Measurements from ENCODE around the gene IL1A. TPM values are rescaled to one million over a fixed set of nuclear protein-coding genes. Genes with fewer than 3 reads are reported as not detected.

IL1A gene
- polyA plus RNA-seq, 1 of the 3 experiments (the other 2 are of a cell fraction): not detected

DNA sequence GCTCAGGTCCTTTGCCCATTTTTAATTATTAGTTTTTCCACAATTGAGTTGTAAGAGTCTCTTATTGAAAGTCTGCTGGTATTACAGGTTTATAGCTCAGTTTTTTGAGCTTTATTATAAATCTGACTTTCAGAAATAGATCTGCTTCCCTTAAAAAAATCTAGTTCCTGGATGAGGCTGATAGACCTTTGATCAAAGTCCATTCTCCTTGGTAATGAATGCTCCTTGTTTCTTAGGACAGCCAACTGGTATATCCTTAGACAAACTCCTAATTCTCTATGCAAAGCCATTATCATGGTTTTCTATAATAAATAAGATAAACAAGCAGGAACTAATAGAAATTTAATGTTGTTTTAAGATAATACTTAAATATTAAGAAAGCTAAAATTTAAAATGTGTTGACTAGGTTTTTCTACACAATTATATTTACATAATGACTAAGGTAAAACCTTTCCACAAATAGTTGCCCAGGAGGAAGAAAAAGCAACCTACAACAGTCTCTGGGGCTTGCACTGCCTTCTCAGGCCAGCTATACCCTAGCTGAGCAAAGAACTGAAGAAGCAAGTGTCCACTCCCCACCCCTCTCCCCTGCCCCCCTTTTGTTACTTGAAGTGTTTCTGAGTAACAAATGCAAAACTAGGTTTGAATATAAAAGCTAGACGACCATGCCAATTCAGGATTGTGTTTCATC, 46.6 kb downstream of the IL1A start:
- Histone ChIP-seq H2AFZ (ENCODE audit: low read depth) (no peak overlapping the region), H3K4me2 (no peak overlapping the region), H3K27ac (ENCODE audit: low read depth in 2 of 2, low read length in 1 of 2) (no peak overlapping the region), H4K20me1 (ENCODE audit: insufficient read depth) (no peaks in the 10 kb centered on the region), H3K79me2 (ENCODE audit: insufficient read depth) (no peaks in the 10 kb centered on the region), H3K9me2 (no peaks in the 10 kb centered on the region), H3K9ac (no peak overlapping the region), H3K27me3 (ENCODE audit: insufficient read depth) (no peaks in the 10 kb centered on the region), H3K4me3 (ENCODE audit: low read depth in 2 of 2, low read length in 1 of 2) (no peak overlapping the region), H3F3A (replicated peaks; ENCODE audit: insufficient read depth) (peaks cover 20% of the 10 kb centered on the region), H3K9me3 (no peaks in the 10 kb centered on the region), H3K4me1 (ENCODE audit: control insufficient read depth in 1 of 2, insufficient read depth in 2 of 2, low read depth in 1 of 2, low read length in 1 of 2) (no peaks in the 10 kb centered on the region; a peak in 1 of 4 replicates), H3K36me3 (replicated peaks in 1 of 2; ENCODE audit: control insufficient read depth in 1 of 2, insufficient read depth in 2 of 2, low read length in 1 of 2) (peaks cover 27 to 28% of the 10 kb centered on the region in 2 experiments)
- TF ChIP-seq MEF2A (IDR thresholded peaks at IDR 0.05; ENCODE audit: borderline replicate concordance, low read depth) (no peak), GATA2 (CRISPR knock-in tag; IDR thresholded peaks at IDR 0.05) (no peak), RCOR1 (IDR thresholded peaks at IDR 0.05; ENCODE audit: low read length) (no peak), FOXM1 (IDR thresholded peaks at IDR 0.05; ENCODE audit: low read depth) (no peak), CHD2 (IDR thresholded peaks at IDR 0.05; ENCODE audit: low read length, partially characterized antibody) (no peak)
- TF ChIP-seq, protein P1, sequence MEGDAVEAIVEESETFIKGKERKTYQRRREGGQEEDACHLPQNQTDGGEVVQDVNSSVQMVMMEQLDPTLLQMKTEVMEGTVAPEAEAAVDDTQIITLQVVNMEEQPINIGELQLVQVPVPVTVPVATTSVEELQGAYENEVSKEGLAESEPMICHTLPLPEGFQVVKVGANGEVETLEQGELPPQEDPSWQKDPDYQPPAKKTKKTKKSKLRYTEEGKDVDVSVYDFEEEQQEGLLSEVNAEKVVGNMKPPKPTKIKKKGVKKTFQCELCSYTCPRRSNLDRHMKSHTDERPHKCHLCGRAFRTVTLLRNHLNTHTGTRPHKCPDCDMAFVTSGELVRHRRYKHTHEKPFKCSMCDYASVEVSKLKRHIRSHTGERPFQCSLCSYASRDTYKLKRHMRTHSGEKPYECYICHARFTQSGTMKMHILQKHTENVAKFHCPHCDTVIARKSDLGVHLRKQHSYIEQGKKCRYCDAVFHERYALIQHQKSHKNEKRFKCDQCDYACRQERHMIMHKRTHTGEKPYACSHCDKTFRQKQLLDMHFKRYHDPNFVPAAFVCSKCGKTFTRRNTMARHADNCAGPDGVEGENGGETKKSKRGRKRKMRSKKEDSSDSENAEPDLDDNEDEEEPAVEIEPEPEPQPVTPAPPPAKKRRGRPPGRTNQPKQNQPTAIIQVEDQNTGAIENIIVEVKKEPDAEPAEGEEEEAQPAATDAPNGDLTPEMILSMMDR (IDR thresholded peaks at IDR 0.05): no peak
- TF ChIP-seq, protein P2, sequence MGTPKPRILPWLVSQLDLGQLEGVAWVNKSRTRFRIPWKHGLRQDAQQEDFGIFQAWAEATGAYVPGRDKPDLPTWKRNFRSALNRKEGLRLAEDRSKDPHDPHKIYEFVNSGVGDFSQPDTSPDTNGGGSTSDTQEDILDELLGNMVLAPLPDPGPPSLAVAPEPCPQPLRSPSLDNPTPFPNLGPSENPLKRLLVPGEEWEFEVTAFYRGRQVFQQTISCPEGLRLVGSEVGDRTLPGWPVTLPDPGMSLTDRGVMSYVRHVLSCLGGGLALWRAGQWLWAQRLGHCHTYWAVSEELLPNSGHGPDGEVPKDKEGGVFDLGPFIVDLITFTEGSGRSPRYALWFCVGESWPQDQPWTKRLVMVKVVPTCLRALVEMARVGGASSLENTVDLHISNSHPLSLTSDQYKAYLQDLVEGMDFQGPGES (IDR thresholded peaks at IDR 0.05; ENCODE audit: low read depth, low read length): no peak
- 88% methylated on average over 1 of the region's 1 CpG for WGBS (ENCODE audit: low lambda C conversion rate)
- ChIA-PET CTCF (interaction anchor here (0.8 to 5.4 kb wide), 7 partner anchors 11 to 691 kb away, joined by 3 to 47 read pairs (median 6); no protein-coding TSS in a partner anchor), POLR2A (no interaction called here)
- no peak for DNase-seq

DNA sequence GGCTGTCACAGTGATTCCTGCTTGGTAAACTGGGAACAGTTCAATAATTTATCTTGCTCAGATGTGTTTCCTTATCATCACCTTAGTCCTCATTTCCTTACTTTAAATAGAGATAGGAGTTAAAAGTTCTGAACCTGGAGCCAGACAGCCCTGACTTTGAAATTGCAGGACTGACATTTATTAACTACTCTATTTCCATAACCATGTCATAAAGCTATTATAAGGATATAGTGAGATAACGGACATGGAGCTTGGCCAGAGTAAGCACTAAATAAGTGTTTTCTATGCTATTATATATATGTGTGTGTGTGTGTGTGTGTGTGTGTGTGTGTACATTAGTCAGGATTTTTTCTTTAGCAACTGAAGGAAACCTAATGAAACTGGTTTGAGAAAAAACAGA, 50.4 kb downstream of the IL1A start:
- no peaks in the 10 kb centered on the region for H3K27me3 ChIP-seq (ENCODE audit: insufficient read depth)
- no peak overlapping the region for H3K27ac ChIP-seq (ENCODE audit: low read depth in 2 of 2, low read length in 1 of 2)
- H3F3A ChIP-seq (replicated peaks; ENCODE audit: insufficient read depth): peaks cover 20% of the 10 kb centered on the region
- no peaks in the 10 kb centered on the region for H3K79me2 ChIP-seq (ENCODE audit: insufficient read depth)
- H3K4me1 ChIP-seq (ENCODE audit: control insufficient read depth in 1 of 2, insufficient read depth in 2 of 2, low read depth in 1 of 2, low read length in 1 of 2): no peaks in the 10 kb centered on the region; a peak in 1 of 4 replicates
- POLR2A ChIA-PET: no interaction called here
- H2AFZ ChIP-seq (ENCODE audit: low read depth): no peak overlapping the region
- H3K4me3 ChIP-seq (ENCODE audit: low read depth in 2 of 2, low read length in 1 of 2): no peak overlapping the region
- peaks cover 6 to 8% of the 10 kb centered on the region in 2 experiments for H3K36me3 ChIP-seq (replicated peaks in 1 of 2; ENCODE audit: control insufficient read depth in 1 of 2, insufficient read depth in 2 of 2, low read length in 1 of 2)
- CTCF ChIA-PET: interaction anchor here (0.9 to 3.2 kb wide), 2 partner anchors 16 to 225 kb away, joined by 5 to 16 read pairs; no protein-coding TSS in a partner anchor
- no peak overlapping the region for H3K4me2 ChIP-seq
- TF ChIP-seq RCOR1 (IDR thresholded peaks at IDR 0.05; ENCODE audit: low read length): no peak
- no peak for TF ChIP-seq TEAD4 (IDR thresholded peaks at IDR 0.05; ENCODE audit: borderline replicate concordance, insufficient read depth)
- TF ChIP-seq MEF2A (IDR thresholded peaks at IDR 0.05; ENCODE audit: borderline replicate concordance, low read depth): no peak
- TF ChIP-seq, protein P3, sequence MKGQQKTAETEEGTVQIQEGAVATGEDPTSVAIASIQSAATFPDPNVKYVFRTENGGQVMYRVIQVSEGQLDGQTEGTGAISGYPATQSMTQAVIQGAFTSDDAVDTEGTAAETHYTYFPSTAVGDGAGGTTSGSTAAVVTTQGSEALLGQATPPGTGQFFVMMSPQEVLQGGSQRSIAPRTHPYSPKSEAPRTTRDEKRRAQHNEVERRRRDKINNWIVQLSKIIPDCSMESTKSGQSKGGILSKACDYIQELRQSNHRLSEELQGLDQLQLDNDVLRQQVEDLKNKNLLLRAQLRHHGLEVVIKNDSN (IDR thresholded peaks at IDR 0.05; ENCODE audit: borderline replicate concordance, low read depth): no peak
- no peak for TF ChIP-seq NFIC (IDR thresholded peaks at IDR 0.05; ENCODE audit: borderline replicate concordance)
- no peak for TF ChIP-seq YY1 (IDR thresholded peaks at IDR 0.05; ENCODE audit: low read depth)
- TF ChIP-seq, protein P4, sequence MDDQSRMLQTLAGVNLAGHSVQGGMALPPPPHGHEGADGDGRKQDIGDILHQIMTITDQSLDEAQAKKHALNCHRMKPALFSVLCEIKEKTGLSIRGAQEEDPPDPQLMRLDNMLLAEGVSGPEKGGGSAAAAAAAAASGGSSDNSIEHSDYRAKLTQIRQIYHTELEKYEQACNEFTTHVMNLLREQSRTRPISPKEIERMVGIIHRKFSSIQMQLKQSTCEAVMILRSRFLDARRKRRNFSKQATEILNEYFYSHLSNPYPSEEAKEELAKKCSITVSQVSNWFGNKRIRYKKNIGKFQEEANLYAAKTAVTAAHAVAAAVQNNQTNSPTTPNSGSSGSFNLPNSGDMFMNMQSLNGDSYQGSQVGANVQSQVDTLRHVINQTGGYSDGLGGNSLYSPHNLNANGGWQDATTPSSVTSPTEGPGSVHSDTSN (IDR thresholded peaks at IDR 0.05): no peak
- TF ChIP-seq, protein P1 (IDR thresholded peaks at IDR 0.05): no peak
- no peak for TF ChIP-seq RAD21 (IDR thresholded peaks at IDR 0.05; ENCODE audit: low read length)
- no peak for TF ChIP-seq EP300 (IDR thresholded peaks at IDR 0.05; ENCODE audit: borderline replicate concordance in 1 of 2, low read depth in 1 of 2, low read length in 1 of 2)
- no peak for TF ChIP-seq FOXJ3 (CRISPR knock-in tag; IDR thresholded peaks at IDR 0.05)
- 89% methylated on average over 1 of the region's 1 CpG for WGBS (ENCODE audit: low lambda C conversion rate)
- H3K9ac ChIP-seq: no peak overlapping the region
- H4K20me1 ChIP-seq (ENCODE audit: insufficient read depth): no peaks in the 10 kb centered on the region
- no peaks in the 10 kb centered on the region for H3K9me2 ChIP-seq
- no peaks in the 10 kb centered on the region for H3K9me3 ChIP-seq
- DNase-seq: no peak
